ENCODE results near the gene SUN1.
"Not testable (repeated sequence)": the region's sequence is repeated elsewhere in the genome, so short reads cannot be mapped to it uniquely, and the experiment has no call there.

Gene SUN1

DNA sequence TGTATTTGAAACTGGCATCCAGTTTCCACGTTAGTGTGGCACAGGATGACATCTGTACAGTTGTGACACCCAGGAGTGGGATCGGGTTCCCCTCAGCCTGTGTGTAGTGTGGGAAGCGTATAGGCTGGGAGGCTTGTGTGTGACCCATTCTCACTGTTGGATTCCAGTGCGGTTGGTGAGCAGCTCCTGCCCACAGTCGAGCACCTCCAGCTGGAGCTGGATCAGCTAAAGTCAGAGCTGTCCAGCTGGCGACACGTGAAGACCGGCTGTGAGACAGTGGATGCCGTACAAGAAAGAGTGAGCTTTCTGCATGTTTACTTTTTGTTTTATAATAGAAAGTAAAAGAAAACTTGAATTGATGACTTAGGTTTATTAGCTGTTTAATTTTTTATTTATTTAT is 25.4 kb downstream of the SUN1 start:
- no peak for DNase-seq

DNA sequence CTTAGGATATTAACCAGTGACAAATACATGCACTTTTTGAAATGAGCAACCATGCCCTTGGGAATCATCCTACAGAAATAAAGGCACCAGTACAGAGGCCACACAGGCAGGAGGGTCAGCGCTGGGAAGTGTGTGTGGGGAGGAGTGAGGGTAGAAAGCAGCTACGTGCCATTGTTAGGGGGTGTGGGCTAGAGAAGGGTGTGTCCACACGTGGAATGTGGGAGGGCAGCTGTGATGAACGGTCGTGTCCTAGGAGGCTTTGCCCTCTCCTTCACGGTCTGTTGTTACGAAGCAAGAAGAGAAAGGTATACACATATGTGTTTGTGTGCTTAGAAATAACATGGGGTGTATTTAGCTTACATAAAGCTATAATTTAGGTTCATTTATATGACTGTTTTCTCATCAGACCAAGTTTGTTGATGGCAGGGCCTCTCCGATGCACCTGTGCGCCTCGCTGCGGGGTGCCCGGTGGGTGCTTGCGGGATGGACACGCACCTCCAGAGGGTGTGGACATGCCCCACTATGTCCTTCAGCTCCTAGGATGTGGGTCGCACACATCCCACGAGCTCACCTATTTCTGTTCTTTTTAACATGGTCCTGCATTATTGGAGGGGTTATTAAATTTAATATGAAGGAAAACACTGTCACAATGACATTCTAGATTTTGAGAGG is 27.2 kb downstream of the SUN1 start:
- no peak for DNase-seq

DNA sequence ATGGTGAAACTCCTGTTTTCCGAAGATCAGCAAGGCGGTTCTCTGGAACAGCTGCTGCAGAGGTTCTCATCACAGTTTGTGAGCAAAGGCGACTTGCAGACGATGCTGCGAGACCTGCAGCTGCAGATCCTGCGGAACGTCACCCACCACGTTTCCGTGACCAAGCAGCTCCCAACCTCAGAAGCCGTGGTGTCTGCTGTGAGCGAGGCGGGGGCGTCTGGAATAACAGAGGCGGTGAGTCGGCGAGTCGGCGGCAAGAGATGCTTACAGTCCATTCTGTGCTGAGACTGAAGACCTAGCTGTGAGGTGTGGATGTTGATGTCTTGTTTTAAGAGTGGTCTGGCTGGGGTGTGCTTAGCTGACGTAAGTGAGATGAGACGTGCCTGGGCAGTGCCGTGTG is 27.9 kb downstream of the SUN1 start:
- DNase-seq: no peak

DNA sequence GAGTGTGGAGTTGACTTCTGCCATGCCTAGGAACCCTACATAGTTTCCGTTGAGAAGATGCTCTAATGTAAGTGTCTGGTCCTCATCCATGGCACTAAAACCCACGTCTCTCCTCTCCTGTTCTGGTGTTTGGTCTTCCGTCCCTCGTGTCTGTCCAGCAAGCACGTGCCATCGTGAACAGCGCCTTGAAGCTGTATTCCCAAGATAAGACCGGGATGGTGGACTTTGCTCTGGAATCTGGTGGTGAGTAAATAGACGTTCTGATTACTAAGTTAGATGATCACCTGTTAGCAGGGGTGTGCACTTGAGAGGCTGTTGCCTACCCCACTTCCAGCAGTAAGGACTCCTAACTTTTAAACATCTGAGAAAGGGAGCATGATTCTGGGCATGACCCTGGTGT is 28.9 kb downstream of the SUN1 start:
- no peak for DNase-seq

DNA sequence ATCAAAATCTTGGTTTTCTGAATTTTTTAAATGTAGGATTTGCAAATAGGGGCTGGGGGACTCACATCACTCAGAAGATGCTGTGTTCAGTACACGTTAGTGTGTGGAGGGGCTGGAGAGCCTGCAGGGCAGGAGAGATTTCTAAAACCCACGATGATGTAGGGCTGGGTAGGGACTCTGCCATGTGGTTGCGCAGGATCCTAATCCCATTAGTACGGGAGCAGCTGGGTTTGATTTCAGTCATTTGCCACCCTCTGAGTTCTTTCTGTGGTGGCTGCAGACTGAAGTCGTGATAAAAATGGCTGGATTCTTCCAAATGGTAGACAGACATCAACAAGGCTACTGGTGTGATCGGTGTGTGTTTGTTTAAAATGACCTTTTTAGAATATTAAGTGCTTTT is 29.9 kb downstream of the SUN1 start:
- DNase-seq: no peak

DNA sequence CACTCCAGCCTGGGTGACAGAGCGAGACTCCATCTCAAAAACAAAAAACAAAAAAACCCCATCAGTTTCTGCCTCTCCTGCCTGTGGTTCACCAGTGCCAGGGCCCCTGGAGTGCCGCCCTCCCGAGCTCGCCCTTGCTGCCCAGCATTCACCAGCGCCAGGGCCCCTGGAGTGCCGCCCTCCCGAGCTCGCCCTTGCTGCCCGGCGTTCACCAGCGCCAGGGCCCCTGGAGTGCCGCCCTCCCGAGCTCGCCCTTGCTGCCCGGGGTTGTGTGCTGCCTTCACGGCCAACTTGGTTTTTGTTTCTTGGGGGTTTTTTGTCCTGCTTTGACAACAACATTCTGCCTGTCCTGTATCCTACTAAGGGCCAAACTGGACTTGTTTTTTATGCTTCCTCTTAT is 30.8 kb downstream of the SUN1 start:
- DNase-seq: no peak

DNA sequence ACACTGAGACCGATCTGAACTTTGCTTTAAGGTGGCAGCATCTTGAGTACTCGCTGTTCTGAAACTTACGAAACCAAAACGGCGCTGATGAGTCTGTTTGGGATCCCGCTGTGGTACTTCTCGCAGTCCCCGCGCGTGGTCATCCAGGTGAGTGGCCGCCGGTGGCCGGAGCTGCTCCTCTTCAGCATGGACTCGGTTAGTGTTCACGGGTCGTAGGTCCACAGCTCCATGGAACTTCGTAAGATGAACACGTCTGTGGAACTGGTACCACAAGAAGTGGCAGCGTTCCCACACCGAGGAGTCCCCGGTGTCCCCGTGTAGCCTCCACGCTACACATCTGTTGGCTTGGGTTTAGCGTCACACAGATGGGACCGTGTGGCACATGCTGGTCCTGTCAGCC is 33.6 kb downstream of the SUN1 start:
- DNase-seq: no peak

DNA sequence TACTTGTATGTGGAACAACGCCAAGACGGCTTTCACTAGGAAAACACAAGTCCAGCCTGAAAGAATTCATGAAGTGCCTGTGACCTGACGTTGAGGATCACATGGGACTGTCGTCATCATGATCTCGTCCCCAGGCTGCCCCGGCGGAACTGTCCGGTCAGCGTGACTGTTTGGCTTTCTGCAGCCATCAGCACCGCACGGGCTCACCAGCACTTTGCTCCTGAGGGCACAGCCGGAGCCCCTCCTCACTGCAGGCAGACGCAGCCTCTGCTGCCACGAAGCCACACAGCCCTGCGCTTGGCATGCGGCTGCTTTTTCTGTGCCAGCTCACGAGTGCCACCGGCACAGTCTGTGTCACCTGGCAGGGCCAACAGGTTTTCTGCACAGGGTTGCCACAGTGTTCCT is 34.7 kb downstream of the SUN1 start:
- DNase-seq: no peak

DNA sequence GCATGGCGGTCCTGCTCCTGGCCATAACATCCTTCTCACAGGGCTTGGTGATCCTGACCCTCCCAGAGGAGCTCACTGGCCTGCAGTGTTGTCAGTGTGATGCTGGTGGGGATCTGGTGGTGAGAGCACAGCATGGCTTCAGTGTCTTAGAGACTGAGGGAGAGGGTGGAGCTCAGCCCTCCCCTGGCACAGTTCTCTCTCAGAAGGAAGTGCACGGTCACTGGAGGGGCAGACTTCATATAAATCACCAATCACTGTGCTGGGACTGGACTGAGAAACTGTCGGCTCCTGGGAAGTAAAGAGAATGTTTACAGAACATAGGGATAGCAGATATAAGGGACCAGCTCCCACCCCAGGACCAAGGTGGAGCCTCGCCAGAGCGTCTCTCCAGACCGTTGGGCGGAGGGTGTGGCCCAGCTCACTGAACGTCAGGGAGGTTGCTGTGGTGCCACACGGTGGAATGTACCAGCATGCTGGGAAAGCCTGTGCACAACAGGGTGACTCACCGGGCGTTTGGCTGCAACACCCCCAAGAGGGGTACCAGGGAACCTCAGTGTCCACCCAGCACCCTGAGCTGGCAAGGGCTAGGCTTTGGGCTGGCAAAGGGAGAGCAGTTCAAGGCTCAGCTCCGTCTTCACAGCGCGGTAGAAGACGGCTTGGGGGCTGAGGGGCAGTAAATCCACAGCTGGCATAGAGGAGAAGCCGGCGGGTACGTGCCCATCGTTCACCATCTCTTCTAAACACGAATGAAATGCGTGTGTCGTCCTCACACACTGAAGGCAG is 35.3 kb downstream of the SUN1 start:
- DNase-seq: no peak

DNA sequence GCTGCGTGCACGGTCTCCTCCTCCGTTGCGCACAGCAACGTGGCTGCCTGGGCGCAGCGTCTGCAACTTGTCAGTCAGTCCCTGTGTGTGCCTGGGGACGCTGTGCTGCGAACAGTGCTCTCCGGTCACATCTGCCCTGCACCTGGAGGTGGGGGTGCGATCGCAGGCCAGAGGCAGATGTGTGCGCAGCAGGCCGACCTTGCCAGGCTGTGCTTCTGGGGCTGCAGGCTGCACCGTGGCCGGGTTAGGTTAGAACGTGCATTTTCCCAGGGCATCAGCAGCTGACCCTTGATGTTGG is 35.9 kb downstream of the SUN1 start:
- DNase-seq: no peak

DNA sequence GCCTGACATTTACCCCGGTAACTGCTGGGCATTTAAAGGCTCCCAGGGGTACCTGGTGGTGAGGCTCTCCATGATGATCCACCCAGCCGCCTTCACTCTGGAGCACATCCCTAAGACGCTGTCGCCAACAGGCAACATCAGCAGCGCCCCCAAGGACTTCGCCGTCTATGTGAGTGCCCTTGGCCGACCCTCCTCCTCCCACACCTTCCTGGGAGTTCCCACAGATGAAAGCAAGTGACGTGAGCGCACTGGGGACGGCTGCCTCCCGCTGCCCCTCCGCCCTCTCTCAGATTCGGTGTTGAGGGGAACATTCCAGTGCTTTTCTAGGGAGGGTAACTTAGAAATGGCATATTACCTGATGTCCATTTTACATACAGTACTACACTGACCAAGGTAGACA is 37.1 kb downstream of the SUN1 start:
- no peak for DNase-seq

DNA sequence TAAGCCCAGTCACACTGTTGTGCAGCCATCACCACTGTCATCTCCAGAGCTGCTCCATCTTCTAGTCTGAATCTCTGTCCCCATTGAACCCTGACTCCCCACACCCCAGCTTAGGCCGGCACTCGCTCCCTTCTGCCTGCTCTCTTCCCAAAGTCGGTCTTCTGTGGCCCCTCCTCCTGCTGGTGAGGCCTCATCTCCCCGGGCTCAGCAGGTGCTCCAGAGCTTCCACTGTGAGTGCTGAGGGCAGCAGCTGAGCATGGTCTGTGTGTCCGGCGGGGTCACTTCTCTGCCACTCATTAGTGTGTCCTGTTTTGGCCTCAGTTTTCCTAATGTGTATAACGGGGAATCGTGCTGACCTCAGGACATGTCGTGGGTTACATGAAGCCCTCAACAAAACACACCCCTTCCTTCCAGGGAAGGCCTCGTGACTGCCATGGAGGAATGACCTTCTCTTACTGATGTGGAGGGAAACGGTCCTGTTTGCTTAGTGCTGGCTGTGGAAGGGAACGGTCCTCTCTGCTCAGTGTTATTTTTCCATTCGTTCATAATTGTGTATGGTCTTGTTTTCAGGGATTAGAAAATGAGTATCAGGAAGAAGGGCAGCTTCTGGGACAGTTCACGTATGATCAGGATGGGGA is 39.7 kb downstream of the SUN1 start:
- no peak for DNase-seq

DNA sequence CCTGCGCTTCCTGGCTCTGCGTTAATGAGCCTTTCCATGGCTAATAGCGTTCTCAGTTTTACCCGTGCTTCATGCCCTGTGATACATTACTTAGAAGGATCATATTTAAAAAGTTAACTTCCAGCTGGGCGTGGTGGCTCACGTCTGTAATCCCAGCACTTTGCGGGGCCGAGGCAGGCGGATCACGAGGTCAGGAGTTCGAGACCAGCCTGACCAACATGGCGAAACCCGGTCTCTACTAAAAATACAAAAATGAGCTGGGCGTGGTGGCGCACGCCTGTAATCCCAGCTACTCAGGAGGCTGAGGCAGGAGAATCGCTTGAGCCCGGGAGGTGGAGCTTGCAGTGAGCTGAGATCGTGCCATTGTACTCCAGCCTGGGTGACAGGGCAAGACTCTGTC is 40.4 kb downstream of the SUN1 start:
- DNase-seq: not testable (repeated sequence)

DNA sequence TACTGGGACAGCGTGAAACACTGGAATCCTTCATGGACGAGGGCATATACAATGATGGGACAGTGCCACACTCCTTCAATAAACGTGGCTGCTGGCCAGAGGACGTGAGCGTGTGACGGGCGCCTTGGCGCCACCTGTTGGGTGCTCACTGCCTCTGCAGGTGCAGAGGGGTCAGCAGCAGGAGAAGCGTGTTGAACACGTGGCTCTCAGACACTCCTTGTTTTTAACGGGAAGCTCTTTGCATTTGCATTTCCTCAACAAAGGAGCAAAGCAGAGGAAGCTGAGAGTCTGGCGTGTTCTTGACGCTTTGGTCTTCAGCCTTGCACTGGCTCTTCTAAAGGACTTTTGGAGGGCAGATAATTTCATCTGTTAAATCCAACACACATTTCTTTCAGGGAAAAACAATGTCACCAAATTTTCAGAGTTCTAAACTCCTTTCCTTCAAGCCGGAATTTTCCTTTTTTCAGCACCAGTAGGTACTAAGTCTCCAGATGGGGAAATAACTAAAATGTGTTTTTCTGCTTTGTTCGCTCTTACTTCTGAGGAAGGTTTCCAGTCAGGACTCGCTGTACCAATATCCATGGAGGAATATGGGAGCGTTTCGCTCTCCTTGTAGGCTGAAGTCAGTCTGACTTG is 41.2 kb downstream of the SUN1 start:
- DNase-seq: peak; percentile 88

DNA sequence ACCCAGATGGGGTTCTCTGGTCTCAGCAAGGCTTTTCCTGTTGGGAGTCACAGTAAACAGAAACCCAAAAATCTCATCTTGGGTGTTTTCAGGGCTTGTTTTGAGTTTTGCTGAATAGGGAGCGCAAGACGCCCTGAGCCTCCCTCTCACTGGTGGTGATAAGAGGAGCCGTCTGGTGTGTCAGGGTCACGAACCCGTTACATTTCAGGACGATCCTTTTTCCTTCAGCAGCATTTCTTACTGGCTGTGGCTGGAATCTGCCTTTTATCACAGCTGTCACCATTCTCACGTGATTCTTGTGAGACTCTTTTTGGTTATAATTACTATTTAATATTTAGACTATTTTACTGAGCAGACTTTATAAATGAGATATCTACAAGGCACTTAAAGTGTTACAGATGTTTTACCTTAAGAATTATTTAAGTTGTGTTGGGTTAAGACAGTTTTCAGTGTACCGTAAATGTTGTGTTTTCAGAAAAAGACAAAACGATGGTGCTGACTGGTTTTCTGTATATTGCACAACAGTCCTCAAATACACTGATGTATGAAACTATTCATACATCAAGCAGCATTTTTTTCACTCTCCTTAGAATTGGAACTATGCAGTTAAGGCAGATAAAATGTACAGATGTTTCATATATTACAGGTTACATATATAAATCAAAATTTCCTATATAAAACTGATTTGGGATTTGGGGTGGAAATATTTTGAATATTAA is 41.9 kb downstream of the SUN1 start:
- DNase-seq: no peak

DNA sequence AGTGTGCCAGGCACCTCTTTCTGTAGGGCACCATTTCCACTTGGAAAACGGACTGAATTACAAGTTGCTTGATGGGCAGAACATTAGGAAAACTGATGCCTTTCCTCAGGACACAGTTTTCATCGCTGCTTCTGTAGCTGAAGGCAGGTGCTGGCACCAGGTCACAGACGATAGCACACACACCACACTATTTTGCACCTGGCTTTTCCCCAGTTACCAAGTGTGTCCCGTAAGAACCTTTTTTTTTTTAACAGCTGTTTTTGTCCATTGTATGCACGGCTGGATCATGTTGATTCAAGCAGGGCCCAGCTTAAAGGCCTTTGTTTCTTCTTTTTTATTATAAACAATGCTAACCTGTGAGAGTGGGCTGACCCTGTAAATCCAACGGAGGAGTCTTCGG is 42.8 kb downstream of the SUN1 start:
- DNase-seq: no peak

DNA sequence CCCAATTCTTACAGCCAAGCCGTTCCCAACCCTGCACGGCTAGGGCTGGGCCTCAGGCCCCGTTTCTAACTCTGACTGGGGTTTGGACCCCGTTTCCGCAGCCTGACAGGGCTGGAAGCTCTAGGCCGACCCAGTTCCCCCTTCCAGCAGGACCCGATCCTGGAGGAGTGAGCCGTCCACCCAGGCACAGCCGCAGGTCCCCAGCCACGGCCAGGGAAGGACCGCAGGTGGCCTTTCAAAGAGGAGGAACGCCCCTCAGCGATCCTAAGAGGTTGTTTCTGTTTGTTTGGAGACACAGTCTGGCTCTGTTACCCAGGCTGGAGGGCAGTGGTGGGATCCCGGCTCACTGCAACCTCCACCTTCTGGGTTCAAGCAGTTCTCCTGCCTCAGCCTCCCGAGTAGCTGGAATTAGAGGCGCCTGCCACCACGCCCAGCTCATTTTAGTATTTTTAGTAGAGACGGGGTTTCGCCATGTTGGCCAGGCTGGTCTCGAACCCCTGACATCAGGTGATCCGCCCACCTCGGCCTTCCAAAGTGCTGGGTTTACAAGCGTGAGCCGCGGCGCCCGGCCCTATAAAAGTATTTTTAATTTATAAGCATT is 43.3 kb downstream of the SUN1 start:
- no peak for DNase-seq

DNA sequence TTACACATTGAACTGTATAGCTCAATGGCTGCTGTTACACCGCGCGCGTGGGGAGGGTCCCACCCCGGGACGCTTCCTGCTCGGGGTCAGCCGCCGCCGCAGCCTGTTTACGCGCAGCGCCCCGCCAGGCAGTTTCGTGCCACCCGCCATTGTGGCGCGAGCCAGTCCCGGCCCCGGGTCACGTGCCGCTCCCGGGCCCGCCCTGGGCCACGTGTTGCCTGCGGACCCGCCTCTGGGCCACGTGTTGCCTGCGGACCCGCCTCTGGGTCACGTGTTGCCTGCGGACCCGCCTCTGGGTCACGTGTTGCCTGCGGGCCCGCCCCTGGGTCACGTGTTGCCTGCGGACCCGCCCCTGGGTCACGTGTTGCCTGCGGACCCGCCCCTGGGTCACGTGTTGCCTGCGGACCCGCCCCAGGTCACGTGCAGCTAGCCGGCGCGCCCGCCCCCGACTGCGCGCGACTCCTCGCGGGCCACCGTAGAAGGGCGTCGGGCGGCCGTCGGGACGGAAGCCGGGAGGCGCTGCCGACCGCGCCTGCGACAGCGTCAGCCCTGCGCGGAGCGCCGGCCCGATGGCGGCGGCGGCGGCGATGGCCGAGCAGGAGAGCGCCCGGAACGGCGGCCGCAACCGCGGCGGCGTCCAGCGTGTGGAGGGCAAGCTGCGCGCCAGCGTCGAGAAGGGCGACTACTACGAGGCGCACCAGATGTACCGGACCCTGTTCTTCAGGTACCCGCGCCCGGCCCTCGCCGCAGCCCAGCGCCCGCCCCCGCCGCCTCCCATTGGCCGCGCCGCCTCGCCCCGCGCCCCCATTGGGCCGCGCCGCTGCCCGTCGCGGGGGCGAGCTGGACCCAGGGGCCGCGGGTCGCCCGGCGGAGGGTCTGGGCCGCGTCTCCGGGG is 44.0 kb downstream of the SUN1 start, which contains the start of gene GET4:
Gene GET4, plus strand, starts transcription at position 478 of the 895 bp plus-strand sequence. Its CDS starts 92 bp downstream, at position 570.
- DNase-seq: peak; percentile 99

DNA sequence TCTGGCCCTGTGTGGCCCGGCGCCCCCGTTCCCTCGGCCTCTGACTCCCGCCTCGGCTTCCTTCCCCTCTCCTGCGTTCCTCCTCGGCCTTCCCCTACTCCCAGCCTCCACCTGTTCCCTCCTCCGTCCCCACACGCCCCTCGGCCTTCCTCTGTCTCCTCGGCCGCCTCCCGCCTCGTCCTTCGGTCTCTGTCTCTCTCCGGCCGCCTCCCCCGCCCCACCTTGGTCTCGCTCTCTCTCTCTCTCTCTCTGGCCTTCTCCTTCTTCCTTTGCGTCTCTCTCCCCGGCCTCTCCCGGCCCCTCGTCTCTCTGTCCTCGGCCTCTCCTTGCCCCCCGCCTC is 44.7 kb downstream of the SUN1 start:
- no peak for DNase-seq

DNA sequence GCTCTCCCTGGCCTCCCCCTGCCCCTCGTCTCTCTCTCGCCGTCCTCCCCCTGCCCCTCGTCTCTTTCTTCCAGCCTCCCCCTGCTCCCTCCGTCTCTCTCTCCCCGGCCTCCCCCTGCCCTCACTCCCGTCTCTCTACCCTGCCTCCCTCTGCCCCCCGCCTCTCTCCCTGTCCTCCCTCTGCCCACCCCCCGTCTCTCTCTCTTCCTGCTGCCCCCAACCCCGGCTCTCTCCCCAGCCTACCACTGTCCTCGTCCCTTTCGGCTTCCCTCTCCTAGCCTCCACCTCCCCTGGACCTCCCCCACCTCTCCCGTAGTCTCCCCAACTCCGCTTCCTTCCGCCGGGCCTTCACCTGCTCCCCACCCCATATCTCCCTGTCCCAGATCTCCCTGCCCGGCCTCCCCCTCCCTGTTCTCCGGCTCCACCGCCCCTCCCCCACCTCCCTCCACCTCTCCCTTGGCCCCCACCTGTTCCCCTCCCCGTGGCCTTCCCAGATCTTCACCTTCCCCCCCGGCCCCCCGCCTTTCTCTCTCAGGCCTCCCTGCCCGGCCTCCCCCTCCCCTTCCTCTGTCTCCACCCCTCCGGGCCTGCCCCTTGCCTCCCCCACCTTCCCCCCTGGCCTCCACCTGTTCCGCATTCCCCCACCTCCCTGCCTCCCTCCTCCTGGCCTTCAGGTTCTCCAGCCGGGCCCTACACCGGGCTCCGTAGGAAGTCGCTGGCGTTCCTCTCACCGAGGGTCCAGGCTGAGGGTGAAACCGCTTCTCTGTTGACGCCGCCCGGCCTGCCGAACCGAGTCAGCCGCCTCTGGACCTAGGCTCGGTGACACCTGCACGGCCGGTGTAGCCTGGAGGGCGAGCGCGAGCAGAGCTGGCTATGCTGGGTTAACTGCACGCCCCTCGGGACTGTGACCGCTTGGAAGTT is 45.3 kb downstream of the SUN1 start:
- DNase-seq: no peak

DNA sequence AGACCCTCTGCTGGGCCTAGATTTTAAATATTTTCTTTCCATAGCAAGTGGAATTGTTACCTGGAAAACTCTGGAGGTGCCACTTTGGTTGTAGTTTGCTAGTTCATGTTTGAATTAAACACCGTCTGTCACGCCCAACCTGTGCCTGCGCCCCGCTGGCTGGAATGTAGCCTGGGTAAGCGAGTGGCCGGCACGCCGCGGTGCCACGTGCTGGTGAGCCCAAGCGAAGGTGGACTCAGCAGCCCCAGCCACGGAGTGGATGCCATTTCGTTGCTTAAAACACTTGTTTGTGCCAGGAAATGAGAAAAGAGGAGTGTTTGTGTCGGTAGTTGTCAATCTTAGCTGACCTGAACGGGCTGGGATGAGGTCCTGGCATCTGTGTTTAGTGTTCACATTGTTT is 46.8 kb downstream of the SUN1 start:
- DNase-seq: no peak
